ENCODE data around the gene MYO3B.
"Not testable (repeated sequence)": the region's sequence is repeated elsewhere in the genome, so short reads cannot be mapped to it uniquely, and the experiment has no call there.

The MYO3B gene

DNA sequence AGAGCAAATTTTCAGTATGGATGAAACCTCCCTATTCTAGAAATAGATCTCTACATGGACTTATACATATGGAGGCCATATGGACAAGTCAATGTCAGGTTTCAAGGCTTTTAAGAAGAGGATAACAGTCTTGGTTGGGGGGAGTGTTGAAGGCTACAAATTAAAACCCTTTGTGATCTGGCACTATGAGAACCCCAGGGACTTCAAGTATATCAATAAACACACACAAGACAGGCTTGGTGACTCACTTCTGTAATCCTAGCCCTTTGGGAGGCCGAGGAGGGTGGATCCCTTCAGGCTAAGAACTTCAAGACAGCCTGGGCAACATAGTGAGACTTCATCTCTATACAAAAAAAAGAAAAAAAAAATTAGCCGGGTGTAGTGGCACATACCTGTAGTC, 410.0 kb downstream of the MYO3B start:
- DNase-seq (ENCODE audit: low read depth) = no peak

DNA sequence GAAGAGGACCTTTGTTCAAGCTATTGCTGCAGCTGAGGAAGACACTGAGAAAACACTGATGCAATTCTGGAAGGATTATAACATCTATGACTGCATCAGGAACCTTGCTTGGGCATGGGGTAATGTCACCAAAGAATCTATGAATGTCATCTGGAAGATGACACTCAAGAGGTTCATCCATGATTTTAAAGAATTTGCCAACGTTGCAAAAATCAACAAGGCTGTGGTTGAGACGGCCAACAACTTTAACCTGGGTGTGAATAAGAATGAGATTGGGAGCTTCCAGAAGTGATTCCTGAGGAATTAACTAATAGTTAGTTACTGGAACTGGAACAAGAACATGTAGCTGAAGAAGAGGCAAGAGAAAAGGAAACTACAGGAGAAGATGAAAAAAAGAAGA, 410.8 kb downstream of the MYO3B start:
- no peak for DNase-seq (ENCODE audit: low read depth)
- Histone ChIP-seq H3K4me3 (ENCODE audit: low read length) (no peak overlapping the region), H3K9me3 (ENCODE audit: control insufficient read depth, low read length) (no peaks in the 10 kb centered on the region), H3K4me1 (ENCODE audit: control insufficient read depth, insufficient read depth, low read length) (peaks cover 22% of the 10 kb centered on the region), H3K9ac (ENCODE audit: low read length) (no peak overlapping the region), H3K36me3 (ENCODE audit: control insufficient read depth, insufficient read depth, low read length, severe bottlenecking) (no peaks in the 10 kb centered on the region), H3K27me3 (replicated peaks; ENCODE audit: control insufficient read depth, insufficient read depth, low read length) (no peaks in the 10 kb centered on the region)

More for the DNA sequence above, 410.0 kb downstream of the MYO3B start:
- no peaks in the 10 kb centered on the region for H3K27me3 ChIP-seq (replicated peaks; ENCODE audit: control insufficient read depth, insufficient read depth, low read length)
- no peaks in the 10 kb centered on the region for H3K36me3 ChIP-seq (ENCODE audit: control insufficient read depth, insufficient read depth, low read length, severe bottlenecking)
- H3K4me3 ChIP-seq (ENCODE audit: low read length) = no peak overlapping the region
- H3K4me1 ChIP-seq (ENCODE audit: control insufficient read depth, insufficient read depth, low read length) = peaks cover 22% of the 10 kb centered on the region
- no peaks in the 10 kb centered on the region for H3K9me3 ChIP-seq (ENCODE audit: control insufficient read depth, low read length)
- H3K9ac ChIP-seq (ENCODE audit: low read length) = no peak overlapping the region

DNA sequence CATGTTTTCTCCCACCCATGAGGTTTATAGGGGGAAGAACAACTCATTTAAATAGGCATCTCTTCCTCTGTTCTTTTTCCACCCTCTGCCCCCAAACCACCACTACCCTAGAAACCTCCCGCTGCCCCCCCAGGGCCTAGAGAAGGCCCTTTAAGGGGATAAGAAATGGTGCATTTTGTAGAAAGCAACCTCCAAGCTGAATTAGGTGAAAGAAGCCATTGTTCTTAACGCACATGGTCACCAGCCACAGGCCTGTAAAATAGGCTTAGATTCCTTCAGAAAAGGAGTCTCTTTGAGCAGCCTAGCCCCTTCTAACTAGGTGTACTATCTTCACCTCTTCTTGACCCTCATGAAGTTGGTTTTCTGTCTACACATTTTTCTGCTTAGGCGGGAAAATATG, 418.6 kb downstream of the MYO3B start:
- Histone ChIP-seq H3K36me3 (ENCODE audit: control insufficient read depth, insufficient read depth, low read length, severe bottlenecking) (no peaks in the 10 kb centered on the region), H3K4me1 (ENCODE audit: control insufficient read depth, insufficient read depth, low read length) (peaks cover 26% of the 10 kb centered on the region), H3K27me3 (replicated peaks; ENCODE audit: control insufficient read depth, insufficient read depth, low read length) (peaks cover 3% of the 10 kb centered on the region), H3K9me3 (ENCODE audit: control insufficient read depth, low read length) (no peaks in the 10 kb centered on the region), H3K4me3 (ENCODE audit: low read length) (no peak overlapping the region), H3K9ac (ENCODE audit: low read length) (no peak overlapping the region)
- no peak for DNase-seq (ENCODE audit: low read depth)

DNA sequence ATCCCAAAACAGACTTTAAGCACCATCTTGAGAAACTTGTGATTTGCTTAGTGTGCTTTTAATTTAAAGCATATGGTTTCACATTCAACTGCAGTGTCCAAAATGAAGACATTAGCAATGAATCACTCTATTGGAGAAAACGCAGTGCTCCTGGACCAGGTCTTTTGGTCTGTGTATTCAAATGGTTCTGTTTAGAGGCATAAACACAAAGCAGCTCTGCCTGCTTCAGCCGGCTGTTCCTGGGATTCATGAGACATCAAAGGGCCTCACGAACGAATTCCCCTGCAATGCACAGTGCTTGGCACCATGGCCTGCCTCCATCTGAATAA, 420.1 kb downstream of the MYO3B start:
- Histone ChIP-seq H3K36me3 (ENCODE audit: control insufficient read depth, insufficient read depth, low read length, severe bottlenecking) (no peaks in the 10 kb centered on the region), H3K9me3 (ENCODE audit: control insufficient read depth, low read length) (no peaks in the 10 kb centered on the region), H3K9ac (ENCODE audit: low read length) (peak overlapping the region; percentile 21), H3K4me1 (ENCODE audit: control insufficient read depth, insufficient read depth, low read length) (peaks cover 26% of the 10 kb centered on the region), H3K4me3 (ENCODE audit: low read length) (peak overlapping the region; percentile 39), H3K27me3 (replicated peaks; ENCODE audit: control insufficient read depth, insufficient read depth, low read length) (peaks cover 3% of the 10 kb centered on the region)
- DNase-seq (ENCODE audit: low read depth) = peak; percentile 2

DNA sequence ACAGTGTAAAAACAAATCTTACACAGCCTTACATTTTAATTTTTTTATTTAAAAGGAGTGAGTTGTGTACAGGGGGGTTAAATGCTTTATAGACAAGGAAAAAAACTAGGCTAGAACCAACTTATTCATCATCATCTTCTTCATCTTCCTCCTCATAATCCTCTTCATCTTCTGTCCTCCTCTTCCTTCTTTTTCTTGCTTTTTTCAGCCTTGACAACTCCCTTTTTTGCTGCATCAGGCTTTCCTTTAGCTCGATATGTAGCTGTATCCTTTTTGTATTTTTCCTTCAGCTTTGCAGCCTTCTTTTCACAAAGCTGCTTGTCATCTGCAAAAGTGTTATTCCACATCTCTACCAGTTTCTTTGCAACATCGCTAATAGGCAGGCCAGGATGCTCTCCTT, 423.5 kb downstream of the MYO3B start:
- DNase-seq (ENCODE audit: low read depth) = no peak
- Histone ChIP-seq H3K4me1 (ENCODE audit: control insufficient read depth, insufficient read depth, low read length) (peaks cover 26% of the 10 kb centered on the region), H3K9me3 (ENCODE audit: control insufficient read depth, low read length) (no peaks in the 10 kb centered on the region), H3K27me3 (replicated peaks; ENCODE audit: control insufficient read depth, insufficient read depth, low read length) (peaks cover 10% of the 10 kb centered on the region), H3K9ac (ENCODE audit: low read length) (no peak overlapping the region), H3K36me3 (ENCODE audit: control insufficient read depth, insufficient read depth, low read length, severe bottlenecking) (no peaks in the 10 kb centered on the region), H3K4me3 (ENCODE audit: low read length) (no peak overlapping the region)

DNA sequence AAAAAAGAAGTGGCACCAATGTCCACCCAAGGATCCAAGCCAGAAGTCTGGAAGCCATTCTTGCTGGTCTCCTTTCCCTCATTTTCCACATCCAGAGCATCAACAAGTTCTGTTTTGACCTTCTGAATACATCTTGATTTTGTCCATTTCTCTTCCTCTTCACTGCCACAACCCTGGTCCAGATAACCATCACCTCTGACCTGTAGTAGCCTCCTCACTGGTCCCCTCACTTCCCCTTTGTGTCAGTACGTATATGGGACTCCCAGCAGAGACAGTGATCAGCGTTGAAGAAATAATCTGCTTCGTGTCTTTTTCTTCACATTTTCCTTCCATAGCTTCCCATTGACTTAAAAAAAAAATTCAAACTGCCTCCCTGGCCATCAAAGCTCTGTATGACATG, 427.9 kb downstream of the MYO3B start:
- Histone ChIP-seq H3K27me3 (replicated peaks; ENCODE audit: control insufficient read depth, insufficient read depth, low read length) (peaks cover 10% of the 10 kb centered on the region), H3K9ac (ENCODE audit: low read length) (no peak overlapping the region), H3K4me3 (ENCODE audit: low read length) (no peak overlapping the region), H3K36me3 (ENCODE audit: control insufficient read depth, insufficient read depth, low read length, severe bottlenecking) (no peaks in the 10 kb centered on the region), H3K9me3 (ENCODE audit: control insufficient read depth, low read length) (no peaks in the 10 kb centered on the region), H3K4me1 (ENCODE audit: control insufficient read depth, insufficient read depth, low read length) (no peaks in the 10 kb centered on the region)
- no peak for DNase-seq (ENCODE audit: low read depth)

DNA sequence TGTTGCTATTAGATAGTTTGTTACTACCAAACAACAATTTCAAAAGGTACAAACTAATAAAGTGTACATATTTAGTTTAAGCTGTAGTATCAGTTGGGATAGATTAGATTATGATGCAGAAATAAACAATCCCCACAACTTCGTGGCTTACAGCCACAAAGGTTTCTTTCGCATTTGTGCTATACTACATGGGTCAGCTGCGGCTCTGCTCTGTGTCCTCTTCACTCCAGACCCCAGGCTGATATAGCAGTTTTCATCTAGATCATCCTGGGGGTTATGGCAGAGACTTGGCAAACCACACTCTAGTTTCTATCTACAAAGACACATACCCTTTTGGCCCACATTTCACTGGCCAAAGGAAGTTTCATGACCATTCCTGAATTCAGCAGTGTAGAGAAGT, 429.2 kb downstream of the MYO3B start:
- Histone ChIP-seq H3K4me3 (ENCODE audit: low read length) (no peak overlapping the region), H3K4me1 (ENCODE audit: control insufficient read depth, insufficient read depth, low read length) (no peaks in the 10 kb centered on the region), H3K9ac (ENCODE audit: low read length) (no peak overlapping the region), H3K36me3 (ENCODE audit: control insufficient read depth, insufficient read depth, low read length, severe bottlenecking) (no peaks in the 10 kb centered on the region), H3K27me3 (replicated peaks; ENCODE audit: control insufficient read depth, insufficient read depth, low read length) (peaks cover 10% of the 10 kb centered on the region), H3K9me3 (ENCODE audit: control insufficient read depth, low read length) (no peaks in the 10 kb centered on the region)
- no peak for DNase-seq (ENCODE audit: low read depth)

DNA sequence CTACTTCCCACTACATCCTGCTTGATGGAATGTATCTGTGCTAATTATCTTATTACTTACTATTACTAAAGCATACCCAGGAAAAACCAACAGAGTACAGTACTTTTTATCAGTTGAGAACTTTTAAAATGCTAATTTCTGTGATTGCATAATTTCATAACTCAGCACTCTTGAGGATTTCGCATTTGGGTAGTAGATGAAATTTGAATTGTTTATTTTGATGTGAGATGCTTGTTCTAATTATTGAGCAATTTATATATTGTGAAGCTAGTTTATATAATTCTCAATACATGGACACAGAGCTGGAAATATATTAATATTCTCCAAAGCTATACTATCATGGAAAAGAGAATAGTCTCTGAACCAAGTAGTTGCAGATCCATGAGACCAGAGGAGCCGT, 432.7 kb downstream of the MYO3B start:
- Histone ChIP-seq H3K9ac (ENCODE audit: low read length) (no peak overlapping the region), H3K27me3 (replicated peaks; ENCODE audit: control insufficient read depth, insufficient read depth, low read length) (peaks cover 5% of the 10 kb centered on the region), H3K9me3 (ENCODE audit: control insufficient read depth, low read length) (peaks cover 4% of the 10 kb centered on the region), H3K36me3 (ENCODE audit: control insufficient read depth, insufficient read depth, low read length, severe bottlenecking) (no peaks in the 10 kb centered on the region), H3K4me3 (ENCODE audit: low read length) (no peak overlapping the region), H3K4me1 (ENCODE audit: control insufficient read depth, insufficient read depth, low read length) (no peaks in the 10 kb centered on the region)
- DNase-seq (ENCODE audit: low read depth) = no peak

DNA sequence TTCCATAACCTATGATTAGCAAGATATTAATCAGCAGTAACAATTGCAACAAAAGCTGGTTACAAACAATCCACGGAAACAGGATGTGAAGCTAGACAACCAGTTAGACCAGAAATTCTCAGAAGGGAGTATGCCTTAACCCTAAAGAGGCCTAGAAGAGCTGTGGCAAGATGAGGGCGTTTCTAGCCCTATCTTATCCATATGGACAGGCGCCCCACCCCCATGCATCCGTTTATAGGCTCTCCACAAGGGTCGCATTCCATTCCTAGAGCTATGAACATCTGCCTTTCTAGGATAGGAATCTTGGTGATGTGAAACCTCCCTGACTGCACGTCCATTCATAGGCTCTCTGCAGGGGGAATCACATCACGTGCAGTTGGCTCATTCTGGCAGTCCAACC, 441.0 kb downstream of the MYO3B start:
- not testable (repeated sequence) for H3K4me1 ChIP-seq (ENCODE audit: control insufficient read depth, insufficient read depth, low read length); H3K9ac ChIP-seq (ENCODE audit: low read length); H3K27me3 ChIP-seq (replicated peaks; ENCODE audit: control insufficient read depth, insufficient read depth, low read length); DNase-seq (ENCODE audit: low read depth); H3K4me3 ChIP-seq (ENCODE audit: low read length); H3K36me3 ChIP-seq (ENCODE audit: control insufficient read depth, insufficient read depth, low read length, severe bottlenecking); H3K9me3 ChIP-seq (ENCODE audit: control insufficient read depth, low read length)

DNA sequence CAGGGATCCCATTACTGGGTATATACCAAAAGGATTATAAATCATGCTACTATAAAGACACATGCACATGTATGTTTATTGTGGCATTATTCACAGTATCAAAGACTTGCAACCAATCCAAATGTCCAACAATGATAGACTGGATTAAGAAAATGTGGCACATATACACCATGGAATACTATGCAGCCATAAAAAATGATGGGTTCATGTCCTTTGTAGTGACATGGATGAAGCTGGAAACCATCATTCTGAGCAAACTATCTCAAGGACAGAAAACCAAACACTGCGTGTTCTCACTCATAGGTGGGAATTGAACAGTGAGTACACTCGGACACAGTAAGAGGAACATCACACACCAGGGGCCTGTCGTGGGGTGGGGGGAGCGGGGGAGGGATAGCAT, 457.1 kb downstream of the MYO3B start:
- H3K27me3 ChIP-seq (replicated peaks; ENCODE audit: control insufficient read depth, insufficient read depth, low read length); H3K4me1 ChIP-seq (ENCODE audit: control insufficient read depth, insufficient read depth, low read length); H3K4me3 ChIP-seq (ENCODE audit: low read length); H3K9ac ChIP-seq (ENCODE audit: low read length); DNase-seq (ENCODE audit: low read depth); H3K9me3 ChIP-seq (ENCODE audit: control insufficient read depth, low read length); H3K36me3 ChIP-seq (ENCODE audit: control insufficient read depth, insufficient read depth, low read length, severe bottlenecking): not testable (repeated sequence)

DNA sequence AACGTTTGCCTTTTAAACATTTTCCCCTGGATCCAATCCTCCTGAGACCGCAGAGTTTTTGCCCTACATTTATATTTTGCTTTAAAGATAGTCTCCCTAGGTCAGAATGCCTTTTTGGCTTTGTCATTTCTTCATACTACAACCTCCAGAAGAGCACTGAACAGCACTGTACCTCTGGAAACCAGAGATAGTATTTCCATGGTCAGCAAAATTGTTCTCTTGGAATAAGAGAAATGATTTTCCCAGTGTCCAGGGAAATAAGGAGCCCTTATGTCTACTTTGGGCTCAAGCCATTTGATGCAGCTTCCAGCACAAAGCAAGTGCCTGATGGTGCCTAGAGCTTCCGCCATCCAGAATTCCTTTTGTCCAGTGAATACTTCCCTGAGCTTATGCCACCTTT, 461.7 kb downstream of the MYO3B start:
- Histone ChIP-seq H3K36me3 (ENCODE audit: control insufficient read depth, insufficient read depth, low read length, severe bottlenecking) (no peaks in the 10 kb centered on the region), H3K27me3 (replicated peaks; ENCODE audit: control insufficient read depth, insufficient read depth, low read length) (peaks cover 3% of the 10 kb centered on the region), H3K9me3 (ENCODE audit: control insufficient read depth, low read length) (no peaks in the 10 kb centered on the region), H3K4me3 (ENCODE audit: low read length) (no peak overlapping the region), H3K4me1 (ENCODE audit: control insufficient read depth, insufficient read depth, low read length) (no peaks in the 10 kb centered on the region), H3K9ac (ENCODE audit: low read length) (no peak overlapping the region)
- no peak for DNase-seq (ENCODE audit: low read depth)

DNA sequence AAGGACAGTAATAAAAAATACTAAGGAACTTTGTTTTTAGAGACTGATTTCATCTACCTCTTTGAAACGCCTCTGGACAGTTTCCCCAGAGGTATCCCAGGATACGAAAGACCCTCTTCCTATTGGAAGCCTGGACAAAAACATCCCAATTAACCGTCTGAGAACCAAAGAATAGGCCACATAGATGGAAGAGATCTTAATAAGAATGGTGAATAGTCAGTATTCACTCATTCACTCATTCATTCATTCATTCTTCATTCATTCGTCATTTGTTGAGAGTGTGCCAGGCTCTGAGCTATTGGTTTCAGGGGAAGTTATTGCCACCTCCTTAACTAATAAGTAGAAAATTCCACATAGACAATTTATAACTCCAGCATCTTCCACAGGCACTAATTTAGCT, 464.0 kb downstream of the MYO3B start:
- Histone ChIP-seq H3K9me3 (ENCODE audit: control insufficient read depth, low read length) (no peaks in the 10 kb centered on the region), H3K9ac (ENCODE audit: low read length) (no peak overlapping the region), H3K4me3 (ENCODE audit: low read length) (no peak overlapping the region), H3K27me3 (replicated peaks; ENCODE audit: control insufficient read depth, insufficient read depth, low read length) (peaks cover 3% of the 10 kb centered on the region), H3K4me1 (ENCODE audit: control insufficient read depth, insufficient read depth, low read length) (no peaks in the 10 kb centered on the region), H3K36me3 (ENCODE audit: control insufficient read depth, insufficient read depth, low read length, severe bottlenecking) (no peaks in the 10 kb centered on the region)
- DNase-seq (ENCODE audit: low read depth) = no peak

Measured in adipocyte (in vitro differentiated cells).